Parathyroid adenoma (tissue), 2 donors: Measurements from ENCODE around the gene GPSM1.
"Not testable (repeated sequence)": the region's sequence is repeated elsewhere in the genome, so short reads cannot be mapped to it uniquely, and the experiment has no call there.

Experiments
- H2AFZ ChIP-seq: fragments of 300-600 bp; sonication (generic); one replicate; pipeline ENCODE4 v1.7.0; 2017; ENCODE audit warnings: antibody characterized with exemption, mild to moderate bottlenecking
- H3K27ac ChIP-seq: fragments of 300-600 bp; sonication (generic); one replicate; pipeline ENCODE4 v1.7.0; 2017
- H3K27me3 ChIP-seq: fragments of 300-600 bp; sonication (generic); one replicate; pipeline ENCODE4 v1.7.0; 2017; ENCODE audit warnings: low read length; ENCODE audit not compliant: control insufficient read depth, insufficient read depth
- H3K36me3 ChIP-seq: fragments of 300-600 bp; sonication (generic); one replicate; pipeline ENCODE4 v1.7.0; 2017; ENCODE audit warnings: low read length; ENCODE audit not compliant: control insufficient read depth, insufficient read depth
- H3K4me1 ChIP-seq: fragments of 300-600 bp; sonication (generic); one replicate; pipeline ENCODE4 v1.7.0; 2017; ENCODE audit warnings: control low read depth
- H3K4me2 ChIP-seq: fragments of 300-600 bp; sonication (generic); one replicate; pipeline ENCODE4 v1.7.0; 2017; ENCODE audit warnings: low read length
- H3K4me3 ChIP-seq: fragments of 300-600 bp; sonication (generic); one replicate; pipeline ENCODE4 v1.7.0; 2017; ENCODE audit warnings: low read depth, low read length
- H3K79me2 ChIP-seq: fragments of 300-600 bp; sonication (generic); one replicate; pipeline ENCODE4 v1.7.0; 2017; ENCODE audit warnings: control low read depth
- H3K9ac ChIP-seq: fragments of 300-600 bp; sonication (generic); one replicate; pipeline ENCODE4 v1.7.0; 2017; ENCODE audit warnings: mild to moderate bottlenecking
- H3K9me3 ChIP-seq: fragments of 300-600 bp; sonication (generic); one replicate; pipeline ENCODE4 v1.7.0; 2017; ENCODE audit warnings: low read length; ENCODE audit not compliant: control insufficient read depth
- CTCF ChIP-seq: fragments of 300-600 bp; sonication (generic); IDR thresholded peaks from one replicate; pipeline ENCODE4 v1.7.0; 2017; ENCODE audit warnings: antibody characterized with exemption, mild to moderate bottlenecking
- donor health status: primary hyperparathyroidism.

Gene GPSM1

GRCh38 chr9:136318776-136319241 lies 8.5 kb upstream of the GPSM1 start:
- H3K4me2 ChIP-seq = no peak overlapping the region
- no peak for TF ChIP-seq CTCF
- H3K9ac ChIP-seq = no peak overlapping the region
- H3K79me2 ChIP-seq = no peaks in the 10 kb centered on the region
- no peaks in the 10 kb centered on the region for H3K9me3 ChIP-seq
- no peaks in the 10 kb centered on the region for H3K36me3 ChIP-seq
- no peaks in the 10 kb centered on the region for H3K27me3 ChIP-seq
- H3K4me3 ChIP-seq = no peak overlapping the region
- no peaks in the 10 kb centered on the region for H3K4me1 ChIP-seq
- H3K27ac ChIP-seq = no peak overlapping the region
- H2AFZ ChIP-seq = no peak overlapping the region

GRCh38 chr9:136319244-136319643 lies 8.1 kb upstream of the GPSM1 start:
- H3K4me3 ChIP-seq, H3K9ac ChIP-seq, H3K4me1 ChIP-seq, H2AFZ ChIP-seq, H3K79me2 ChIP-seq, H3K36me3 ChIP-seq, H3K27me3 ChIP-seq, H3K9me3 ChIP-seq, H3K27ac ChIP-seq, H3K4me2 ChIP-seq: not testable (repeated sequence)

GRCh38 chr9:136319955-136320354 lies 7.4 kb upstream of the GPSM1 start:
- not testable (repeated sequence) for H3K27me3 ChIP-seq, H3K4me2 ChIP-seq, H3K9ac ChIP-seq, H3K27ac ChIP-seq, H3K9me3 ChIP-seq, H3K4me1 ChIP-seq, H3K36me3 ChIP-seq, H3K4me3 ChIP-seq, H3K79me2 ChIP-seq, H2AFZ ChIP-seq

GRCh38 chr9:136320972-136321371 lies 6.4 kb upstream of the GPSM1 start:
- not testable (repeated sequence) for H3K36me3 ChIP-seq

GRCh38 chr9:136321561-136321960 lies 5.8 kb upstream of the GPSM1 start:
- no peaks in the 10 kb centered on the region for H3K79me2 ChIP-seq
- no peaks in the 10 kb centered on the region for H3K4me1 ChIP-seq
- H3K27ac ChIP-seq = no peak overlapping the region
- H3K9me3 ChIP-seq = no peaks in the 10 kb centered on the region
- no peak overlapping the region for H3K4me2 ChIP-seq
- no peak overlapping the region for H3K9ac ChIP-seq
- no peak for TF ChIP-seq CTCF
- H3K4me3 ChIP-seq = no peak overlapping the region
- H3K27me3 ChIP-seq = no peaks in the 10 kb centered on the region
- no peak overlapping the region for H2AFZ ChIP-seq
- H3K36me3 ChIP-seq = no peaks in the 10 kb centered on the region

More at GRCh38 chr9:136320972-136321371, 6.4 kb upstream of the GPSM1 start:
- H2AFZ ChIP-seq, H3K4me2 ChIP-seq, H3K4me3 ChIP-seq, H3K4me1 ChIP-seq, H3K27ac ChIP-seq, H3K9ac ChIP-seq, H3K27me3 ChIP-seq, H3K79me2 ChIP-seq, H3K9me3 ChIP-seq: not testable (repeated sequence)

GRCh38 chr9:136322756-136323330 lies 4.5 kb upstream of the GPSM1 start:
- Histone ChIP-seq H3K27me3 (no peaks in the 10 kb centered on the region), H3K9me3 (no peaks in the 10 kb centered on the region), H3K36me3 (no peaks in the 10 kb centered on the region), H3K4me3 (no peak overlapping the region), H3K4me2 (no peak overlapping the region), H3K4me1 (no peaks in the 10 kb centered on the region), H3K79me2 (no peaks in the 10 kb centered on the region), H2AFZ (no peak overlapping the region), H3K9ac (no peak overlapping the region), H3K27ac (no peak overlapping the region)
- no peak for TF ChIP-seq CTCF
